Measurements from ENCODE around the gene SERPINB6. TPM values are rescaled to one million over a fixed set of nuclear protein-coding genes. Genes with fewer than 3 reads are reported as not detected.
A peak's percentile ranks its signal among the peaks of the same experiment; 100 is the strongest.

SERPINB6 gene
- 169 and 187 TPM in 2 replicates for total RNA-seq (2021)
- Bru-seq, nascent RNA, result percentile 85 among the genes with signal in this experiment
- BruChase-seq, experiment 1, labeled RNA remaining after a 2-hour chase, result percentile 97 among the genes with signal in this experiment
- percentile 92 among the genes with signal in this experiment for BruChase-seq, experiment 2, labeled RNA remaining after a 6-hour chase
- long read RNA-seq, transcript SERPINB6-205 (7 exons, 1,315 nt), result minor isoform, 91 of 282 reads
- long read RNA-seq, transcript SERPINB6-210 (7 exons, 1,638 nt), result minor isoform, 42 of 282 reads
- long read RNA-seq, transcript SERPINB6-204 (7 exons, 1,370 nt), result major isoform, 99 of 282 reads
- long read RNA-seq, transcript SERPINB6-206 (7 exons, 1,375 nt), result minor isoform, 17 of 282 reads
- long read RNA-seq, partial matches to known transcripts, result 6 of 282 reads
- long read RNA-seq, other reads (novel, unspliced or antisense), result 15 of 282 reads

GRCh38 chr6:2971420-2972218, at the start of gene SERPINB6:
Gene SERPINB6, minus strand, starts transcription at chr6:2971567. Its CDS starts 12,235 bp downstream, at chr6:2959332.
- BruUV-seq (replicated peaks), result TSS peak; percentile 89
- Histone ChIP-seq H3K4me3 (peak within 1 kb of the TSS; percentile 80), H3K9me3 (ENCODE audit: insufficient read depth, low read depth) (no peaks in the 10 kb centered on the region), H4K20me1 (ENCODE audit: insufficient read depth) (no peaks in the 10 kb centered on the region), H3K9me2 (ENCODE audit: insufficient read depth) (no peaks in the 10 kb centered on the region), H3K36me3 (ENCODE audit: low read depth) (no peaks in the 10 kb centered on the region), H3K27me3 (ENCODE audit: insufficient read depth, low read depth) (no peaks in the 10 kb centered on the region), H3K4me2 (peak within 1 kb of the TSS; percentile 82), H3K79me2 (ENCODE audit: low read depth) (peaks cover 26% of the 10 kb centered on the region), H2AFZ (peak within 1 kb of the TSS; percentile 83), H3F3A (ENCODE audit: insufficient read depth, low read depth) (peaks cover 24% of the 10 kb centered on the region), H3K4me1 (replicated peaks; ENCODE audit: insufficient read depth) (peaks cover 19% of the 10 kb centered on the region), H3K27ac (peak within 1 kb of the TSS; percentile 90)
- POLR2A ChIA-PET (ENCODE audit: unreplicated experiment), result interaction anchor here (0.5 to 0.7 kb wide), 5 partner anchors 14 to 194 kb away, joined by 3 to 4 read pairs (median 3); partner anchors contain the start of gene SERPINB1
- DNase-seq, result peak in 1 of 2 experiments; percentile 76
- TF ChIP-seq EZH2 (IDR thresholded peaks at IDR 0.05; ENCODE audit: low read depth) (no peak), CTCF (conservative IDR thresholded peaks at IDR 0.05) (no peak; the same call in 1 of the 2 replicates)
- intact Hi-C loops (cut with micrococcal nuclease; ENCODE audit: unreplicated experiment), result loop anchor here (1.0 kb wide), 1 partner anchor 18 kb away; no protein-coding TSS in a partner anchor
- CTCF ChIA-PET, result no interaction called here

- Histone ChIP-seq H3K27me3 (ENCODE audit: insufficient read depth, low read depth) (no peaks in the 10 kb centered on the region), H3K9me3 (ENCODE audit: insufficient read depth, low read depth) (no peaks in the 10 kb centered on the region), H2AFZ (no peak overlapping the region), H3K27ac (no peak overlapping the region), H3K4me1 (replicated peaks; ENCODE audit: insufficient read depth) (peaks cover 14% of the 10 kb centered on the region), H3K4me3 (no peak overlapping the region), H3K9me2 (ENCODE audit: insufficient read depth) (no peaks in the 10 kb centered on the region), H3K79me2 (ENCODE audit: low read depth) (peaks cover 10% of the 10 kb centered on the region), H3K4me2 (no peak overlapping the region), H3K36me3 (ENCODE audit: low read depth) (no peaks in the 10 kb centered on the region), H4K20me1 (ENCODE audit: insufficient read depth) (no peaks in the 10 kb centered on the region), H3F3A (ENCODE audit: insufficient read depth, low read depth) (peaks cover 13% of the 10 kb centered on the region; the same call in 1 of the 2 replicates)
- ChIA-PET POLR2A (ENCODE audit: unreplicated experiment) (interaction anchor here (0.6 to 1.0 kb wide), 2 partner anchors 9 to 19 kb away, joined by 3 to 11 read pairs; no protein-coding TSS in a partner anchor), CTCF (interaction anchor here (0.7 kb wide), 1 partner anchor 20 kb away, joined by 3 read pairs; no protein-coding TSS in a partner anchor)
- DNase-seq, result no peak
- no peak for TF ChIP-seq EZH2 (IDR thresholded peaks at IDR 0.05; ENCODE audit: low read depth)
- TF ChIP-seq CTCF (conservative IDR thresholded peaks at IDR 0.05), result no peak
- intact Hi-C loops (cut with micrococcal nuclease; ENCODE audit: unreplicated experiment), result no loop called here
- no TSS peak for BruUV-seq (replicated peaks)
These were observed 48.5 kb upstream of the SERPINB6 start for GRCh38 chr6:3019749-3020320.

GRCh38 chr6:3019065-3019464, 47.7 kb upstream of the SERPINB6 start:
- no peaks in the 10 kb centered on the region for H4K20me1 ChIP-seq (ENCODE audit: insufficient read depth)
- H3K4me2 ChIP-seq, result no peak overlapping the region
- H3K27me3 ChIP-seq (ENCODE audit: insufficient read depth, low read depth), result no peaks in the 10 kb centered on the region
- no peak overlapping the region for H2AFZ ChIP-seq
- TF ChIP-seq CTCF (conservative IDR thresholded peaks at IDR 0.05) (no peak), EZH2 (IDR thresholded peaks at IDR 0.05; ENCODE audit: low read depth) (no peak)
- H3K36me3 ChIP-seq (ENCODE audit: low read depth), result no peaks in the 10 kb centered on the region
- BruUV-seq (replicated peaks), result no TSS peak
- intact Hi-C loops (cut with micrococcal nuclease; ENCODE audit: unreplicated experiment), result no loop called here
- ChIA-PET CTCF (no interaction called here), POLR2A (ENCODE audit: unreplicated experiment) (interaction anchor here (1.0 kb wide), 1 partner anchor 10 kb away, joined by 11 read pairs; no protein-coding TSS in a partner anchor)
- H3K9me2 ChIP-seq (ENCODE audit: insufficient read depth), result no peaks in the 10 kb centered on the region
- no peaks in the 10 kb centered on the region for H3K9me3 ChIP-seq (ENCODE audit: insufficient read depth, low read depth)
- H3K27ac ChIP-seq, result no peak overlapping the region
- DNase-seq, result no peak
- H3K4me1 ChIP-seq (replicated peaks; ENCODE audit: insufficient read depth), result peaks cover 9% of the 10 kb centered on the region
- H3K79me2 ChIP-seq (ENCODE audit: low read depth), result peaks cover 10% of the 10 kb centered on the region
- H3K4me3 ChIP-seq, result no peak overlapping the region
- H3F3A ChIP-seq (ENCODE audit: insufficient read depth, low read depth), result peaks cover 11% of the 10 kb centered on the region; the same call in 1 of the 2 replicates
